ENCODE results near the gene RNF227.

GRCh38 chr17:7887482-7888183 is 28.5 kb downstream of the RNF227 start:
- TF ChIP-seq, protein P1, sequence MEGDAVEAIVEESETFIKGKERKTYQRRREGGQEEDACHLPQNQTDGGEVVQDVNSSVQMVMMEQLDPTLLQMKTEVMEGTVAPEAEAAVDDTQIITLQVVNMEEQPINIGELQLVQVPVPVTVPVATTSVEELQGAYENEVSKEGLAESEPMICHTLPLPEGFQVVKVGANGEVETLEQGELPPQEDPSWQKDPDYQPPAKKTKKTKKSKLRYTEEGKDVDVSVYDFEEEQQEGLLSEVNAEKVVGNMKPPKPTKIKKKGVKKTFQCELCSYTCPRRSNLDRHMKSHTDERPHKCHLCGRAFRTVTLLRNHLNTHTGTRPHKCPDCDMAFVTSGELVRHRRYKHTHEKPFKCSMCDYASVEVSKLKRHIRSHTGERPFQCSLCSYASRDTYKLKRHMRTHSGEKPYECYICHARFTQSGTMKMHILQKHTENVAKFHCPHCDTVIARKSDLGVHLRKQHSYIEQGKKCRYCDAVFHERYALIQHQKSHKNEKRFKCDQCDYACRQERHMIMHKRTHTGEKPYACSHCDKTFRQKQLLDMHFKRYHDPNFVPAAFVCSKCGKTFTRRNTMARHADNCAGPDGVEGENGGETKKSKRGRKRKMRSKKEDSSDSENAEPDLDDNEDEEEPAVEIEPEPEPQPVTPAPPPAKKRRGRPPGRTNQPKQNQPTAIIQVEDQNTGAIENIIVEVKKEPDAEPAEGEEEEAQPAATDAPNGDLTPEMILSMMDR (IDR thresholded peaks at IDR 0.05) = no peak
- TF ChIP-seq, protein P2, sequence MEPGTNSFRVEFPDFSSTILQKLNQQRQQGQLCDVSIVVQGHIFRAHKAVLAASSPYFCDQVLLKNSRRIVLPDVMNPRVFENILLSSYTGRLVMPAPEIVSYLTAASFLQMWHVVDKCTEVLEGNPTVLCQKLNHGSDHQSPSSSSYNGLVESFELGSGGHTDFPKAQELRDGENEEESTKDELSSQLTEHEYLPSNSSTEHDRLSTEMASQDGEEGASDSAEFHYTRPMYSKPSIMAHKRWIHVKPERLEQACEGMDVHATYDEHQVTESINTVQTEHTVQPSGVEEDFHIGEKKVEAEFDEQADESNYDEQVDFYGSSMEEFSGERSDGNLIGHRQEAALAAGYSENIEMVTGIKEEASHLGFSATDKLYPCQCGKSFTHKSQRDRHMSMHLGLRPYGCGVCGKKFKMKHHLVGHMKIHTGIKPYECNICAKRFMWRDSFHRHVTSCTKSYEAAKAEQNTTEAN (CRISPR knock-in tag; IDR thresholded peaks at IDR 0.05) = no peak
- no peak for TF ChIP-seq ATF6 (CRISPR knock-in tag; IDR thresholded peaks at IDR 0.05)
- peak; percentile 51; the same call in 1 of the 2 replicates for TF ChIP-seq SP1 (CRISPR knock-in tag; conservative IDR thresholded peaks at IDR 0.05)
- TF ChIP-seq TEAD4 (CRISPR knock-in tag; IDR thresholded peaks at IDR 0.05) = no peak
- TF ChIP-seq ATF1 (CRISPR knock-in tag; IDR thresholded peaks at IDR 0.05) = no peak
- no peak for TF ChIP-seq NFYB (CRISPR knock-in tag; conservative IDR thresholded peaks at IDR 0.05; ENCODE audit: low read depth)
- TF ChIP-seq TCF7 (CRISPR knock-in tag; IDR thresholded peaks at IDR 0.05; ENCODE audit: low read depth) = no peak
- no peak for TF ChIP-seq JUN (CRISPR knock-in tag; IDR thresholded peaks at IDR 0.05)
- no peak for TF ChIP-seq ZBTB21 (CRISPR knock-in tag; IDR thresholded peaks at IDR 0.05; ENCODE audit: borderline replicate concordance)
- no peak for TF ChIP-seq ZNF317 (CRISPR knock-in tag; IDR thresholded peaks at IDR 0.05; ENCODE audit: borderline replicate concordance, low read depth)
- no peak for TF ChIP-seq GRHL2 (CRISPR knock-in tag; IDR thresholded peaks at IDR 0.05; ENCODE audit: insufficient replicate concordance, severe bottlenecking)
- TF ChIP-seq ZNF416 (CRISPR knock-in tag; IDR thresholded peaks at IDR 0.05) = no peak
